MCF 10A (cell line): ENCODE data around the gene MPV17. TPM values are rescaled to one million over a fixed set of nuclear protein-coding genes. Genes with fewer than 3 reads are reported as not detected.

Experiments
- BruUV-seq: library from RNA; stranded (reverse); fragments of 400-500 nt; replicated peaks from 2 replicates; lab custom pipeline; 2021; lab: Mats Ljungman, UMichigan
- CTCF ChIA-PET: fragments of 300-600 bp; sonication (Branson Sonifier 250); formaldehyde crosslinking; extraction: SDS; loops from one replicate; lab custom pipeline; 2021; ENCODE audit warnings: antibody characterized with exemption, inconsistent platforms; lab: Yijun Ruan, JAX
- POLR2A ChIA-PET: fragments of 300-600, 350-650 bp; sonication (Branson Sonifier 250); formaldehyde crosslinking; extraction: SDS; loops from one replicate; lab custom pipeline; 2020; ENCODE audit warnings: antibody characterized with exemption, inconsistent platforms; lab: Yijun Ruan, JAX
- DNase-seq: peaks from one replicate; pipeline ENCODE4 v3.0.0-alpha.2; 2018; ENCODE audit not compliant: unreplicated experiment
- H3K27ac Mint-ChIP-seq: one replicate; pipeline ENCODE4 v1.8.0; 2022; ENCODE audit warnings: mild to moderate bottlenecking, low read depth, mixed read lengths; ENCODE audit not compliant: unreplicated experiment
- H3K27me3 Mint-ChIP-seq: one replicate; pipeline ENCODE4 v1.8.0; 2022; ENCODE audit warnings: mixed read lengths; ENCODE audit not compliant: insufficient read depth, unreplicated experiment
- H3K36me3 Mint-ChIP-seq: one replicate; pipeline ENCODE4 v1.8.0; 2022; ENCODE audit warnings: mild to moderate bottlenecking, moderate library complexity, mixed read lengths; ENCODE audit not compliant: insufficient read depth, unreplicated experiment
- H3K4me1 Mint-ChIP-seq: one replicate; pipeline ENCODE4 v1.8.0; 2022; ENCODE audit warnings: mixed read lengths; ENCODE audit not compliant: insufficient read depth, unreplicated experiment
- H3K4me3 Mint-ChIP-seq: one replicate; pipeline ENCODE4 v1.8.0; 2022; ENCODE audit warnings: mild to moderate bottlenecking, moderate library complexity, mixed read lengths; ENCODE audit not compliant: unreplicated experiment
- H3K9me3 Mint-ChIP-seq: one replicate; pipeline ENCODE4 v1.8.0; 2022; ENCODE audit warnings: mixed read lengths; ENCODE audit not compliant: unreplicated experiment
- CTCF ChIP-seq: fragments of 200-600 bp; IDR thresholded peaks from one replicate; pipeline ENCODE4 v1.8.0; 2022; ENCODE audit warnings: antibody characterized with exemption, mild to moderate bottlenecking; ENCODE audit not compliant: unreplicated experiment
- intact Hi-C: fragments of 100-400 bp; cut with micrococcal nuclease; formaldehyde crosslinking; loops from 2 replicates; pipeline ENCODE4 v1.14.1; 2022
- total RNA-seq: library from RNA; stranded (reverse); gene quantifications from 2 replicates; pipeline ENCODE4 v1.2.3, GENCODE V29; 2022

The MPV17 gene
- total RNA-seq, 1 experiment from 2014 or later = 114 TPM

DNA sequence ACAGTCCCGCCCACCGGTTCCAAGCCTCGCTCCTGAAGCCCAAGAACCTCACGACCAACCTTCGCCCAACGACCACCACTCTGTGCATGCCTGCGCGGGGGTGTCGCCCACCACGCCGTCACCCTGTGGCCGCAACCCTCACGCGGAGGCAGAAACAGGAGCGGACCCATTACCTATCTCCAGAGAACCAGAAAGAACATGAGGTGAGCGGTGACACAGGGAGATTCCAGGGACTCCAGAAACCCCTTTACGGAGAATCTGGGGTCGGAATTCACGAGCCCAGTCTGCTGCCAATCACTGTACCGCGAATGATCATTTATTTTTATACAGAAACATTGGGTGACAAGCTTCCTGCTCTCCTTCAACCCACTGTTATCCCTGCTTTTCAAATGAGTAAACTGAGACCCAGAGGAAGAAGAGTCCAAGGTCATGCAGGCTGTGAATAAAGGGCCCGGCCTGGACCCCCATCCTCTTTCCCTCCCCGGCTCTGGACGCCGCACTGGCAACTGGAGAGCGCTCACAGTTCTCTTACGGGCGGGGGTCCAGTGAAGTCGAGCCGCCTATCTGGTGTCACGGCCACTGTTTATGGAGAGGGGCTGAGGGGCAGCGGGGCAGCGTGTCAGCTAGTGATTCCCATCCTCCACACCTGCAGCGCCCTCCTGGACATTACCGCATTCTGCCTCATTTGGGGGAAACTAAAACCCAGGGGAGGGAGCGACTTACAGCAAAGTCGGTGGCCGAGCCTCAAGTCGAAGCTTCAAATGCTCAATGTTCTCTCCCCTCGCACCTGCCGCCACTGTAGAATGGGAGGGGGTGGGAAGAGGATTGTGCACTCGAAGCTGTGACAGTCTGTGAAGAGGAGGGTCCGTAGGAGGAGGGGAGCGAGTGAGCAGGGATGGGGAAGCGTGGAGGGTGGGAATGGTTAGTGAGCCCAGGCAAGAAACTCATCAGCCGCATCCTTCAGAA, 59.3 kb downstream of the MPV17 start:
- TF ChIP-seq CTCF = no peak
- H3K27ac Mint-ChIP-seq = no peak overlapping the region

GRCh38 chr2:27262379-27263286, 60.3 kb downstream of the MPV17 start, which contains the start of gene SLC30A3:
Gene SLC30A3, minus strand, starts transcription at chr2:27263047. Its CDS starts 141 bp downstream, at chr2:27262906.
- H3K4me3 Mint-ChIP-seq = peak within 1 kb of the TSS; percentile 68
- H3K9me3 Mint-ChIP-seq = no peaks in the 10 kb centered on the region
- CTCF ChIA-PET = interaction anchor here (0.5 to 5.9 kb wide), 3 partner anchors 18 to 20 kb away, joined by 4 to 41 read pairs (median 6); partner anchors contain the start of gene TRIM54
- H3K27me3 Mint-ChIP-seq = peaks cover 31% of the 10 kb centered on the region
- H3K27ac Mint-ChIP-seq = no peak within 1 kb of the TSS
- no peaks in the 10 kb centered on the region for H3K36me3 Mint-ChIP-seq
- peaks cover 11% of the 10 kb centered on the region for H3K4me1 Mint-ChIP-seq
- intact Hi-C loops = no loop called here
- POLR2A ChIA-PET = interaction anchor here (0.6 to 1.5 kb wide), 2 partner anchors 10 to 166 kb away, joined by 3 to 4 read pairs; no protein-coding TSS in a partner anchor
- no peak for DNase-seq
- no peak for TF ChIP-seq CTCF
- no TSS peak for BruUV-seq

More for the DNA sequence above, 59.3 kb downstream of the MPV17 start:
- H3K9me3 Mint-ChIP-seq = no peaks in the 10 kb centered on the region
- peaks cover 11% of the 10 kb centered on the region for H3K4me1 Mint-ChIP-seq
- intact Hi-C loops = no loop called here
- no peak for DNase-seq
- ChIA-PET POLR2A (interaction anchor here (0.6 to 1.5 kb wide), 2 partner anchors 9 to 167 kb away, joined by 3 to 4 read pairs; no protein-coding TSS in a partner anchor), CTCF (interaction anchor here (0.5 to 5.9 kb wide), 7 partner anchors 17 to 182 kb away, joined by 3 to 41 read pairs (median 6); partner anchors contain the start of gene TRIM54)
- H3K36me3 Mint-ChIP-seq = no peaks in the 10 kb centered on the region
- no TSS peak for BruUV-seq
- H3K27me3 Mint-ChIP-seq = peaks cover 31% of the 10 kb centered on the region
- H3K4me3 Mint-ChIP-seq = peak overlapping the region; percentile 68

GRCh38 chr2:27261926-27262298, 61.0 kb downstream of the MPV17 start:
- Mint-ChIP-seq H3K27me3 (peaks cover 31% of the 10 kb centered on the region), H3K36me3 (no peaks in the 10 kb centered on the region), H3K27ac (no peak overlapping the region), H3K4me3 (peak overlapping the region; percentile 14), H3K4me1 (peaks cover 11% of the 10 kb centered on the region), H3K9me3 (no peaks in the 10 kb centered on the region)
- no peak for DNase-seq
- TF ChIP-seq CTCF = no peak
- intact Hi-C loops = no loop called here
- POLR2A ChIA-PET = no interaction called here
- CTCF ChIA-PET = interaction anchor here (0.7 kb wide), 1 partner anchor 422 kb away, joined by 3 read pairs; no protein-coding TSS in a partner anchor
- no TSS peak for BruUV-seq
